NCI-H1105 (cell line): ENCODE data around the gene RPL3.
A peak's percentile ranks its signal among the peaks of the same experiment; 100 is the strongest.

Source experiments
- DNase-seq: peaks from one replicate; lab custom pipeline; 2025; lab: John Stamatoyannopoulos, UW

RPL3 gene

GRCh38 chr22:39298241-39298987 is 21.0 kb downstream of the RPL3 start:
- DNase-seq = no peak

GRCh38 chr22:39297490-39298240 is 21.8 kb downstream of the RPL3 start:
- peak; percentile 49 for DNase-seq

GRCh38 chr22:39296981-39297489 is 22.4 kb downstream of the RPL3 start:
- no peak for DNase-seq

GRCh38 chr22:39296535-39296934 is 22.9 kb downstream of the RPL3 start:
- no peak for DNase-seq

GRCh38 chr22:39294571-39295468 is 24.6 kb downstream of the RPL3 start:
- no peak for DNase-seq

GRCh38 chr22:39293766-39294368 is 25.6 kb downstream of the RPL3 start:
- no peak for DNase-seq

- no peak for DNase-seq
These were observed 26.8 kb downstream of the RPL3 start for GRCh38 chr22:39292561-39293074.

GRCh38 chr22:39292031-39292462 is 27.4 kb downstream of the RPL3 start:
- no peak for DNase-seq

GRCh38 chr22:39291523-39291922 is 27.9 kb downstream of the RPL3 start:
- no peak for DNase-seq

- no peak for DNase-seq
These were observed 28.7 kb downstream of the RPL3 start for GRCh38 chr22:39290724-39291161.

- no peak for DNase-seq
These were observed 29.3 kb downstream of the RPL3 start for GRCh38 chr22:39289975-39290720.

- DNase-seq = no peak
These were observed 29.9 kb downstream of the RPL3 start for GRCh38 chr22:39289533-39289932.

GRCh38 chr22:39288135-39288898 is 31.1 kb downstream of the RPL3 start:
- DNase-seq = no peak

GRCh38 chr22:39287076-39287725 is 32.2 kb downstream of the RPL3 start:
- DNase-seq = no peak

GRCh38 chr22:39284983-39285382 is 34.4 kb downstream of the RPL3 start:
- DNase-seq = no peak

- no peak for DNase-seq
These were observed 35.1 kb downstream of the RPL3 start for GRCh38 chr22:39284142-39284980.

GRCh38 chr22:39283322-39284141 is 35.9 kb downstream of the RPL3 start:
- DNase-seq = no peak
